Testis (tissue), 3 donors: ENCODE results near the gene MACROD2. TPM values are rescaled to one million over a fixed set of nuclear protein-coding genes. Genes with fewer than 3 reads are reported as not detected.

Source experiments
- DNase-seq: peaks from one replicate; pipeline ENCODE4 v3.0.0-alpha.2; 2019
- H3K27ac ChIP-seq, 2 donors: fragments of 200-600 bp; sonication (generic); one replicate each; pipeline ENCODE4 v1.5.1; 2019
- H3K27me3 ChIP-seq: fragments of 200-600 bp; sonication (generic); one replicate; pipeline ENCODE4 v1.5.1; 2019
- H3K36me3 ChIP-seq: fragments of 200-600 bp; sonication (generic); one replicate; pipeline ENCODE4 v1.5.1; 2017; ENCODE audit warnings: low read depth; ENCODE audit errors: missing control alignments
- H3K4me1 ChIP-seq: fragments of 200-600 bp; sonication (generic); one replicate; pipeline ENCODE4 v1.5.1; 2019
- H3K4me3 ChIP-seq, 2 donors: fragments of 200-600 bp; sonication (generic); one replicate each; pipeline ENCODE4 v1.5.1; 2017 to 2019
- H3K9me3 ChIP-seq: fragments of 200-600 bp; sonication (generic); one replicate; pipeline ENCODE4 v1.5.1; 2017
- POLR2A ChIP-seq: fragments of 450-650 bp; IDR thresholded peaks from one replicate; pipeline ENCODE4 v1.6.1; 2017; ENCODE audit warnings: antibody characterized with exemption, mild to moderate bottlenecking, moderate library complexity
- WGBS, 2 donors: methylation state at CpG; one replicate each; pipeline ENCODE4 v1.1.5; 2018; 5-methylcytosine and 5-hydroxymethylcytosine counted together
- intact Hi-C: fragments of 100-400 bp; cut with DNase I; formaldehyde crosslinking; loops from one replicate; pipeline ENCODE4 v1.15.1; 2023; ENCODE audit warnings: low total_unique reads
- polyA plus RNA-seq: library from polyadenylated mRNA; stranded (reverse); fragments of 350-450 nt; fragmentation: Illumina TruSeq; extraction: RNeasy Lipid Tissue Mini Kit (QIAGEN cat#74804); gene quantifications from one replicate; pipeline ENCODE4 v1.2.3, GENCODE V29; 2014; ENCODE audit warnings: low read depth, low replicate concordance; ENCODE audit not compliant: insufficient read depth
- total RNA-seq, 2 donors: library from RNA; depleted of rRNA; stranded (reverse); fragments of >200 nt; gene quantifications; one replicate each; pipeline ENCODE4 v1.2.3, GENCODE V29; 2016
- TF ChIP-seq, protein P1 (sequence below), 3 experiments: fragments of 450-650 bp in 2 of 3; fragments of 200-600 bp in 1 of 3; sonication (generic) in 1 of 3; IDR thresholded peaks; one replicate each; pipeline ENCODE4 v1.5.1; 2016 to 2019; ENCODE audit warnings: antibody characterized with exemption in 3 of 3, mild to moderate bottlenecking in 2 of 3, moderate library complexity in 1 of 3

The MACROD2 gene
- total and polyA plus RNA-seq, 3 donors from 2014 or later: 12.6 to 20.6 (median 16.8) TPM

DNA sequence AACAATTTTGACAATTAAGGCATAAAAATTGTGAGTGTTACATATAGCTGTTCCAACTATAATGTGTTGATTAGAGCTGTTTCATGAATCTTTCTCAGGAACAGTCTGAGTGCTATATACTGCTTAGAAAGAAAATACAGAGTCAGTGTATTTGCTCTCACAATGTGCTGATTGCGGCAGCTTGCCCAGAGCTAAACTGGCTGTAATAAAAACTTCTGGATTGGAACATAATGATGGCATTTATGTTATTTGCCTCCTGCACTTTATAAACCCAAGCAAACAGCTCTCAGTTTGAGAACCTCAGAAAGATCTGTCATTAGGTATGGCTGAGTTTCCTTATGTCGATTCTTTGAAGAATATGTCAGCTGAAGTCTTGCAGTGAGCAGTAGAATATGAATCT is 312.6 kb downstream of the MACROD2 start:
- Histone ChIP-seq H3K36me3 (no peaks in the 10 kb centered on the region), H3K4me3 (no peak overlapping the region), H3K27me3 (no peaks in the 10 kb centered on the region), H3K27ac (no peak overlapping the region), H3K9me3 (no peaks in the 10 kb centered on the region), H3K4me1 (no peaks in the 10 kb centered on the region)
- 66 to 85% methylated on average over 2 of the region's 2 CpGs for WGBS, 2 donors
- DNase-seq: no peak
- TF ChIP-seq POLR2A: no peak
- TF ChIP-seq, protein P1, sequence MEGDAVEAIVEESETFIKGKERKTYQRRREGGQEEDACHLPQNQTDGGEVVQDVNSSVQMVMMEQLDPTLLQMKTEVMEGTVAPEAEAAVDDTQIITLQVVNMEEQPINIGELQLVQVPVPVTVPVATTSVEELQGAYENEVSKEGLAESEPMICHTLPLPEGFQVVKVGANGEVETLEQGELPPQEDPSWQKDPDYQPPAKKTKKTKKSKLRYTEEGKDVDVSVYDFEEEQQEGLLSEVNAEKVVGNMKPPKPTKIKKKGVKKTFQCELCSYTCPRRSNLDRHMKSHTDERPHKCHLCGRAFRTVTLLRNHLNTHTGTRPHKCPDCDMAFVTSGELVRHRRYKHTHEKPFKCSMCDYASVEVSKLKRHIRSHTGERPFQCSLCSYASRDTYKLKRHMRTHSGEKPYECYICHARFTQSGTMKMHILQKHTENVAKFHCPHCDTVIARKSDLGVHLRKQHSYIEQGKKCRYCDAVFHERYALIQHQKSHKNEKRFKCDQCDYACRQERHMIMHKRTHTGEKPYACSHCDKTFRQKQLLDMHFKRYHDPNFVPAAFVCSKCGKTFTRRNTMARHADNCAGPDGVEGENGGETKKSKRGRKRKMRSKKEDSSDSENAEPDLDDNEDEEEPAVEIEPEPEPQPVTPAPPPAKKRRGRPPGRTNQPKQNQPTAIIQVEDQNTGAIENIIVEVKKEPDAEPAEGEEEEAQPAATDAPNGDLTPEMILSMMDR (IDR thresholded peaks at IDR 0.05): no peak
- intact Hi-C loops: no loop called here

DNA sequence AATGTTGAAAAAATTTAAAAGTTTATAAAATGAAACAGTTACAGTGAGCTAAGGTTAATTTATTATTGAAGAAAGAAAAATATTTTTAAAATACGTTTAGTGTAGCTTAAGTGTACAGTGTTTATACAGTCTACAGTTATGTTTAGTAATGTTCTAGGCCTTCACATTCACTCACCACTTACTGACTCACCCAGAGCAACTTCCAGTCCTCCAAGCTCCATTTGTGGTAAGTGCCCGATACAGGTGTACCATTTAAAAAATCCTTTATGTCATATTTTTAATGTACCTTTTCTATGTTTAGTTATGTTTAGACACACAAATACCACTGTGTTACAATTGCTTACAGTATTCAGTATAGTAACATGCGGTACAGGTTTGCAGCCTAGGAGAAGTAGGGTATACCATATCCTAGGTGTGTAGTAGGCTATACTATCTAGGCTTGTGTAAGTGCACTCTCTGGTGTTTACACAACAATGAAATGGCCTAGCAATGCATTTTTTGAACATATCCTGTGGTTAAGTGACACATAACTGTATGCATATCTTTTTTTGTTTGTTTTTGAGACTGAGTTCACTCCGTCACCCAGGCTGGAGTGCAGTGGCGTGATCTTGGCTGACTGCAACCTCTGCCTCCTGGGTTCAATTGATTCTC is 315.8 kb downstream of the MACROD2 start:
- TF ChIP-seq, protein P1 (IDR thresholded peaks at IDR 0.05): no peak
- TF ChIP-seq POLR2A: no peak
- no peaks in the 10 kb centered on the region for H3K36me3 ChIP-seq
- no peak overlapping the region for H3K4me3 ChIP-seq
- H3K4me1 ChIP-seq: no peaks in the 10 kb centered on the region
- H3K9me3 ChIP-seq: no peaks in the 10 kb centered on the region
- intact Hi-C loops: no loop called here
- DNase-seq: no peak
- H3K27me3 ChIP-seq: no peaks in the 10 kb centered on the region
- no peak overlapping the region for H3K27ac ChIP-seq
- 94 to 98% methylated on average over 5 of the region's 5 CpGs for WGBS, 2 donors

DNA sequence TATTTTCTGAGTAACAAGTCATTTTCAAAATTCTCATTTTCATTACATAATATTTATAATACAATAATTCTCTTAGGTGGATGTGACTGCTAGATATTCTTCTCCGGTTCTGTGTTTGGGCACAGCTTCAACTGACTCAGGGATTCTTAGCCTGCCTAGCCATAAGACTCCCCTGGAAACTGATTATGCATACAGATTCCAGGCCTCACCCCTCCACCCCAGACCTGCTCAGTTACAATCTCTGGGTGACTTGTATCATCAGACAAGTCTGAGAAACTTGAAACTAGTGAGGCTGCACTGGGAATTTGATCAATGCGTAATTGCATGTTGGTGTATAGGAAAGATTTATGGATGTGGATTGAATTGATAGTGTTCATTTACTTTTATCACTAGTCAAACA is 316.7 kb downstream of the MACROD2 start:
- Histone ChIP-seq H3K4me1 (no peaks in the 10 kb centered on the region), H3K36me3 (no peaks in the 10 kb centered on the region), H3K27ac (no peak overlapping the region), H3K9me3 (no peaks in the 10 kb centered on the region), H3K27me3 (no peaks in the 10 kb centered on the region), H3K4me3 (no peak overlapping the region)
- 97 to 99% methylated on average over 2 of the region's 2 CpGs for WGBS, 2 donors
- intact Hi-C loops: no loop called here
- TF ChIP-seq POLR2A: no peak
- TF ChIP-seq, protein P1 (IDR thresholded peaks at IDR 0.05): no peak
- no peak for DNase-seq

DNA sequence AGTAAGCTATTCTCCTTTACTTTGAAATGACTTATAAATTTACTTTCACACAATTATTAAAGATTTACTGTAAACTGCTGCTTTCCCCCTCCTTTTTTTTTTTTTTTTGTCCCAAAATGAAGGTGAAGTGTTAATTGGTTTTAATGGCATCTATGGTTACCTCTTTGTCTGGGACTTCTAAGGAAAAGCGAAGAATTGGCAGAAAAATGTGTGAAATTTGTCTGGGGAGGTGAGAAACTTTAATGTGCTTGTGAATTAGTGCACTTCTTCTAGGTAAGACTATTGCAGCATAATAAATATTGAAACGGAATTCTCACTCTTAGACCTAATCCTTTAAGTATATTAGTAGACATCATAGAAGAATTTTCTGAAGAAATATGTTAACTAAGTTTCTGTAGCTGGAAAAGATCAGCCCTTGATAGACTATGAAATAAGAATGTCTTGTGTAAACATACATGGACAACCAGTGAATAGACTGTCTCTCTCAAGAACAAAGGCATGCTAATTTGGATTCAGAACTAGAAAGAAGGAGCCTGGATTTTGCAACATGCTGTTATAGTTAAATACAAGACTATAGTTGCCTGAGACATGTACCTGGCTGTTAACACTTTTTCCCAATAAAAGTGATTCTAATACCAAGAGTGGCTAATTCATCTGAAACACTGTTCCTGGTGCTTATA is 318.2 kb downstream of the MACROD2 start:
- Histone ChIP-seq H3K4me3 (no peak overlapping the region), H3K9me3 (no peaks in the 10 kb centered on the region), H3K27me3 (no peaks in the 10 kb centered on the region), H3K4me1 (no peaks in the 10 kb centered on the region), H3K36me3 (no peaks in the 10 kb centered on the region), H3K27ac (no peak overlapping the region)
- 88 to 89% methylated on average over 2 of the region's 2 CpGs for WGBS, 2 donors
- intact Hi-C loops: no loop called here
- no peak for TF ChIP-seq POLR2A
- TF ChIP-seq, protein P1 (IDR thresholded peaks at IDR 0.05): no peak
- DNase-seq: no peak

DNA sequence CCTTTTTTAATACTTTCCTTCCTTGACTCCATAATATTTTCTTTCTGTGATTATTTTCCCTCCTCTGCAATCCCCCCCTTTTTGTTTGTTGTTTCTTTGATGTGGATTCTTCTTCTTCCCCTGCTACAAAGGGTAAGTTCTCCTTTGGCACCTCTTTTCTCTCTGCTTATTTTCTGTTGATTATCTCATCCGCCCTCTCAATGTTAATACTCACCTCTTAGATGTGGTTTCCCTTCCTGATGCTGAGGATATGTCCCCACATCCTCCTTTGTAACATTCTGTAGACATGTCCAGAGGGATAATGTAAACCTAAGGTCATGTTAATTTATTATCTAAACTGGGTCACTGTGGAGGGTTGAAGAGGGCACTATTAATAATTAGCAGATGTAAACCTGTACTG is 324.4 kb downstream of the MACROD2 start:
- no peaks in the 10 kb centered on the region for H3K36me3 ChIP-seq
- H3K27ac ChIP-seq: no peak overlapping the region
- intact Hi-C loops: no loop called here
- no peaks in the 10 kb centered on the region for H3K9me3 ChIP-seq
- WGBS, 2 donors: 89 to 92% methylated on average over 1 of the region's 1 CpG
- DNase-seq: no peak
- H3K4me3 ChIP-seq: no peak overlapping the region
- H3K27me3 ChIP-seq: no peaks in the 10 kb centered on the region
- no peaks in the 10 kb centered on the region for H3K4me1 ChIP-seq
- TF ChIP-seq, protein P1 (IDR thresholded peaks at IDR 0.05): no peak
- TF ChIP-seq POLR2A: no peak
